Measurements from ENCODE around the gene LBX2.

DNA sequence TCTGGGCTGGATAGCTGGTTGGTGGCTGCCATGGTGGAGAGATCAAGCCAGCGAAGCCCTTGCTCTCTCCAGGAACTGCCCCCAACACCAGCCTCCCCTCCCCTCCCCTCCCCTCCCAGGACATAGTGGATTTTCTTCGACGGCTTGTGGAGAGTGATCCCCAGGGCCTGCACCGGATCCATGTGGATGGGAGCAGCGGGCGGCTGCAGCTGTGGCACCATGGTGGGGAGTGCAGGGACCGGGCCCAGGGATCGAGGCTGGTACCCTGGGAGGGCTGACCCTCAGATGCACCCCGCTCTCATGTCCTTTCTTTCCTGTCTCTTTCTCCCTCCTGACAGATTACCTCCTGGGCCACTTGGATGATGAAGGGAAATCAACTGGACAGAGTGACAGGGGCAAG is 9.5 kb downstream of the LBX2 start:
- TF ChIP-seq, protein P1, sequence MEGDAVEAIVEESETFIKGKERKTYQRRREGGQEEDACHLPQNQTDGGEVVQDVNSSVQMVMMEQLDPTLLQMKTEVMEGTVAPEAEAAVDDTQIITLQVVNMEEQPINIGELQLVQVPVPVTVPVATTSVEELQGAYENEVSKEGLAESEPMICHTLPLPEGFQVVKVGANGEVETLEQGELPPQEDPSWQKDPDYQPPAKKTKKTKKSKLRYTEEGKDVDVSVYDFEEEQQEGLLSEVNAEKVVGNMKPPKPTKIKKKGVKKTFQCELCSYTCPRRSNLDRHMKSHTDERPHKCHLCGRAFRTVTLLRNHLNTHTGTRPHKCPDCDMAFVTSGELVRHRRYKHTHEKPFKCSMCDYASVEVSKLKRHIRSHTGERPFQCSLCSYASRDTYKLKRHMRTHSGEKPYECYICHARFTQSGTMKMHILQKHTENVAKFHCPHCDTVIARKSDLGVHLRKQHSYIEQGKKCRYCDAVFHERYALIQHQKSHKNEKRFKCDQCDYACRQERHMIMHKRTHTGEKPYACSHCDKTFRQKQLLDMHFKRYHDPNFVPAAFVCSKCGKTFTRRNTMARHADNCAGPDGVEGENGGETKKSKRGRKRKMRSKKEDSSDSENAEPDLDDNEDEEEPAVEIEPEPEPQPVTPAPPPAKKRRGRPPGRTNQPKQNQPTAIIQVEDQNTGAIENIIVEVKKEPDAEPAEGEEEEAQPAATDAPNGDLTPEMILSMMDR (conservative IDR thresholded peaks at IDR 0.05; ENCODE audit: low read depth, low read length) = no peak
- TF ChIP-seq POLR2A (IDR thresholded peaks at IDR 0.05; ENCODE audit: low read depth, low read length) (no peak), SMC3 (IDR thresholded peaks at IDR 0.05; ENCODE audit: low read depth, low read length) (no peak), RAD21 (IDR thresholded peaks at IDR 0.05; ENCODE audit: low read length) (no peak)
